H1 (cell line): ENCODE data around the gene DPYD. TPM values are rescaled to one million over a fixed set of nuclear protein-coding genes. Genes with fewer than 3 reads are reported as not detected.

Experiments
- CTCF ChIA-PET: fragments of 300-600 bp; sonication (Branson Sonifier 250); formaldehyde crosslinking; loops from one replicate; lab custom pipeline; 2021; ENCODE audit not compliant: partially characterized antibody; lab: Charles Lee
- POLR2A ChIA-PET: fragments of 300-600 bp; sonication (Branson Sonifier 250); formaldehyde crosslinking; loops from one replicate; lab custom pipeline; 2021; ENCODE audit warnings: inconsistent platforms; ENCODE audit not compliant: partially characterized antibody; lab: Charles Lee
- DNase-seq, 2 experiments: peaks; one replicate each; pipeline versions ENCODE4 v3.0.0 to v3.0.0-alpha.2; 2010 to 2022; ENCODE audit warnings: low spot score in 2 of 2, low read depth in 1 of 2, mixed read lengths in 1 of 2
- FAIRE-seq: peaks from 2 replicates; lab custom pipeline; 2011; peaks lifted over from hg19 to GRCh38; lab: Jason Lieb, UNC
- H2AFZ ChIP-seq: 2 replicates; pipeline ENCODE4 v1.8.1; 2012; ENCODE audit warnings: low read length, inconsistent platforms
- H2AK5ac ChIP-seq: 2 replicates; pipeline ENCODE4 v1.6.1; 2013; ENCODE audit warnings: low read depth, low read length
- H2BK120ac ChIP-seq: replicated peaks from 2 replicates; pipeline ENCODE3; 2013; ENCODE audit warnings: low read depth, low read length, inconsistent platforms
- H2BK12ac ChIP-seq: 2 replicates; pipeline ENCODE4 v1.6.1; 2013; ENCODE audit warnings: low read depth, low read length
- H2BK15ac ChIP-seq: 2 replicates; pipeline ENCODE4 v1.6.1; 2013; ENCODE audit warnings: low read length
- H2BK20ac ChIP-seq: 2 replicates; pipeline ENCODE4 v1.6.1; 2013; ENCODE audit warnings: low read length
- H2BK5ac ChIP-seq: 2 replicates; pipeline ENCODE4 v1.6.1; 2013; ENCODE audit warnings: low read depth, low read length
- H3K14ac ChIP-seq: 2 replicates; pipeline ENCODE4 v1.6.1; 2013; ENCODE audit warnings: inconsistent platforms; ENCODE audit not compliant: insufficient read length
- H3K18ac ChIP-seq: 2 replicates; pipeline ENCODE4 v1.6.1; 2013; ENCODE audit warnings: low read length; ENCODE audit errors: extremely low read depth
- H3K23ac ChIP-seq: 2 replicates; pipeline ENCODE4 v1.6.1; 2013; ENCODE audit warnings: inconsistent platforms; ENCODE audit not compliant: insufficient read length
- H3K23me2 ChIP-seq: 2 replicates; pipeline ENCODE4 v1.6.1; 2013; ENCODE audit warnings: low read depth, low read length
- H3K27ac ChIP-seq: 2 replicates; pipeline ENCODE4 v1.6.1; 2011; ENCODE audit warnings: low read depth, low read length, inconsistent platforms
- H3K27me3 ChIP-seq, 4 experiments: replicated peaks in 1 of 4; 1 replicate in 1 of 4; 2 replicates in 3 of 4; pipeline versions ENCODE4 v1.6.1 to v1.8.1; 2011 to 2013; ENCODE audit warnings: low read length in 3 of 4, mild to moderate bottlenecking in 3 of 4, inconsistent platforms in 2 of 4, mixed read lengths in 2 of 4, moderate library complexity in 1 of 4; ENCODE audit not compliant: control insufficient read depth in 3 of 4, insufficient read depth in 3 of 4; ENCODE audit errors: extremely low read depth in 1 of 4
- H3K36me3 ChIP-seq, 4 experiments: 2 replicates each; pipeline versions ENCODE4 v1.6.1 to v1.8.1; 2011 to 2013; ENCODE audit warnings: mild to moderate bottlenecking in 4 of 4, low read length in 3 of 4, moderate library complexity in 2 of 4, control low read depth in 1 of 4, inconsistent platforms in 1 of 4; ENCODE audit not compliant: insufficient read depth in 4 of 4, control insufficient read depth in 2 of 4
- H3K4ac ChIP-seq: replicated peaks from 2 replicates; pipeline ENCODE3; 2013; ENCODE audit warnings: low read length, low read depth, mixed read lengths, inconsistent platforms; ENCODE audit not compliant: insufficient read length
- H3K4me1 ChIP-seq, 4 experiments: replicated peaks in 1 of 4; 1 replicate in 1 of 4; 2 replicates in 3 of 4; pipeline versions ENCODE4 v1.6.1 to v1.8.1; 2011 to 2013; ENCODE audit warnings: low read length in 3 of 4, inconsistent platforms in 2 of 4, mixed read lengths in 1 of 4; ENCODE audit not compliant: insufficient read depth in 4 of 4, control insufficient read depth in 3 of 4
- H3K4me2 ChIP-seq, 2 experiments: 2 replicates each; pipeline versions ENCODE4 v1.6.1 to v1.8.1; 2011 to 2013; ENCODE audit warnings: low read depth in 2 of 2, low read length in 2 of 2, control low read depth in 1 of 2, inconsistent platforms in 1 of 2, mild to moderate bottlenecking in 1 of 2; ENCODE audit not compliant: insufficient read depth in 1 of 2
- H3K4me3 ChIP-seq, 4 experiments: fragments of 200-600, 300-600 bp in 1 of 4; sonication (generic), shearing (Covaris generic), sonication (Bioruptor Twin) in 1 of 4; 2 replicates each; pipeline versions ENCODE4 v1.5.1 to v1.8.1; 2011 to 2016; ENCODE audit warnings: low read length in 4 of 4, low read depth in 3 of 4, control low read depth in 2 of 4, inconsistent platforms in 2 of 4, mild to moderate bottlenecking in 2 of 4, mixed read lengths in 1 of 4, moderate library complexity in 1 of 4; ENCODE audit not compliant: insufficient read depth in 2 of 4; ENCODE audit errors: extremely low read depth in 1 of 4
- H3K56ac ChIP-seq: replicated peaks from 2 replicates; pipeline ENCODE3; 2013; ENCODE audit warnings: low read depth, mild to moderate bottlenecking, mixed read lengths, low read length, inconsistent platforms; ENCODE audit not compliant: insufficient read length
- H3K79me1 ChIP-seq: 2 replicates; pipeline ENCODE4 v1.6.1; 2013; ENCODE audit warnings: low read depth, low read length, control low read depth
- H3K79me2 ChIP-seq, 2 experiments: 2 replicates each; pipeline versions ENCODE4 v1.6.1 to v1.8.1; 2012 to 2013; ENCODE audit warnings: low read length in 2 of 2, mild to moderate bottlenecking in 2 of 2, inconsistent platforms in 1 of 2; ENCODE audit not compliant: insufficient read depth in 2 of 2, control insufficient read depth in 1 of 2
- H3K9ac ChIP-seq, 4 experiments: replicated peaks in 1 of 4; 1 replicate in 1 of 4; 2 replicates in 3 of 4; pipeline versions ENCODE4 v1.6.1 to v1.8.1; 2011 to 2013; ENCODE audit warnings: low read depth in 3 of 4, low read length in 3 of 4, control low read depth in 2 of 4, mild to moderate bottlenecking in 2 of 4, moderate library complexity in 2 of 4, inconsistent platforms in 1 of 4; ENCODE audit errors: extremely low read depth in 1 of 4
- H3K9me3 ChIP-seq, 2 experiments: 2 replicates each; pipeline versions ENCODE4 v1.6.1 to v1.8.1; 2012 to 2013; ENCODE audit warnings: mild to moderate bottlenecking in 2 of 2, moderate library complexity in 2 of 2, control low read depth in 1 of 2, inconsistent platforms in 1 of 2, low read depth in 1 of 2, low read length in 1 of 2, mixed read lengths in 1 of 2; ENCODE audit not compliant: insufficient read depth in 2 of 2
- H4K20me1 ChIP-seq, 2 experiments: replicated peaks in 1 of 2; 2 replicates each; pipeline versions ENCODE3 to v1.8.1; 2011 to 2013; ENCODE audit warnings: inconsistent platforms in 2 of 2, low read length in 2 of 2, mild to moderate bottlenecking in 1 of 2; ENCODE audit not compliant: insufficient read depth in 2 of 2, control insufficient read depth in 1 of 2
- H4K5ac ChIP-seq: 2 replicates; pipeline ENCODE4 v1.6.1; 2013; ENCODE audit warnings: low read length, low read depth, mixed read lengths, inconsistent platforms; ENCODE audit not compliant: insufficient read length
- H4K8ac ChIP-seq: 2 replicates; pipeline ENCODE4 v1.8.0; 2013; ENCODE audit warnings: mild to moderate bottlenecking, moderate library complexity, low read length, inconsistent platforms; ENCODE audit not compliant: insufficient read depth; ENCODE audit errors: extremely low read depth
- H4K91ac ChIP-seq: replicated peaks from 2 replicates; pipeline ENCODE3; 2013; ENCODE audit warnings: low read length, mixed read lengths, inconsistent platforms; ENCODE audit not compliant: insufficient read length
- BCL11A ChIP-seq, 2 experiments: IDR thresholded peaks; one replicate each; pipeline ENCODE4 v1.6.1; 2011; ENCODE audit warnings: low read depth in 2 of 2, low read length in 2 of 2, mild to moderate bottlenecking in 2 of 2
- CBX8 ChIP-seq: fragments of 300-800, 300-1000 bp; sonication (generic); IDR thresholded peaks from 2 replicates; pipeline ENCODE4 v1.7.1; 2016; ENCODE audit warnings: low read depth, low read length, borderline replicate concordance
- JUN ChIP-seq: IDR thresholded peaks from 2 replicates; pipeline ENCODE4 v1.6.1; 2011; ENCODE audit warnings: low read depth, mild to moderate bottlenecking, improper control_type of control experiment, low read length
- KDM1A ChIP-seq: fragments of 200-600, 300-600 bp; sonication (generic); IDR thresholded peaks from 2 replicates; pipeline ENCODE4 v1.7.1; 2016; ENCODE audit warnings: mild to moderate bottlenecking, low read length, borderline replicate concordance
- KDM4A ChIP-seq: IDR thresholded peaks from one replicate; pipeline ENCODE4 v1.7.1; 2012; ENCODE audit warnings: low read depth, mild to moderate bottlenecking, moderate library complexity, low read length, inconsistent platforms; ENCODE audit not compliant: severe bottlenecking
- NRF1 ChIP-seq: IDR thresholded peaks from 2 replicates; pipeline ENCODE4 v1.6.1; 2011; ENCODE audit warnings: mild to moderate bottlenecking, low read depth, low read length, improper control_type of control experiment
- POU5F1 ChIP-seq: IDR thresholded peaks from 2 replicates; pipeline ENCODE4 v1.6.1; 2011; ENCODE audit warnings: low read depth, mild to moderate bottlenecking, low read length, moderate library complexity
- RXRA ChIP-seq: IDR thresholded peaks from 2 replicates; pipeline ENCODE4 v1.6.1; 2011; ENCODE audit warnings: low read depth, mild to moderate bottlenecking, low read length, moderate library complexity; ENCODE audit not compliant: insufficient read depth
- SP4 ChIP-seq: IDR thresholded peaks from 2 replicates; pipeline ENCODE4 v1.6.1; 2012; ENCODE audit warnings: low read length, inconsistent platforms
- TAF7 ChIP-seq: optimal IDR thresholded peaks from 2 replicates; pipeline ENCODE3; 2011; ENCODE audit warnings: low read depth, mild to moderate bottlenecking, inconsistent platforms, low read length, moderate library complexity, borderline replicate concordance
- TEAD4 ChIP-seq: IDR thresholded peaks from 2 replicates; pipeline ENCODE4 v1.6.1; 2012; ENCODE audit warnings: low read depth, low read length, inconsistent platforms, mixed read lengths
- WGBS, 2 experiments: shearing (Covaris generic) in 1 of 2; methylation state at CpG; one replicate each; pipeline versions ENCODE4 v1.1.6 to v1.1.7; 2013 to 2015; ENCODE audit warnings: low lambda C conversion rate in 2 of 2, mixed read lengths in 2 of 2, inconsistent platforms in 1 of 2, low coverage in 1 of 2, missing lambda C conversion rate in 1 of 2; ENCODE audit not compliant: insufficient replicate concordance in 2 of 2, insufficient coverage in 1 of 2, insufficient read length in 1 of 2; ENCODE audit errors: extremely low coverage in 1 of 2, missing lambda C conversion rate in 1 of 2; 5-methylcytosine and 5-hydroxymethylcytosine counted together
- polyA plus RNA-seq, 7 experiments: library from polyadenylated mRNA; depleted of rRNA in 3 of 7; stranded (reverse) in 5 of 7; unstranded in 2 of 7; fragments of >200 nt in 5 of 7; fragments of 200-250 nt in 2 of 7; gene quantifications; 1 replicate in 5 of 7; 2 replicates in 1 of 7; 4 replicates in 1 of 7; pipeline versions ENCODE4 v1.2.1 to v1.2.3, GENCODE V29; 2011 to 2013; ENCODE audit warnings: missing spikeins in 2 of 7, mixed read lengths in 2 of 7
- total RNA-seq: library from RNA; stranded (reverse); fragmentation: NEBNext Ultra II Directional; extraction: Animal tissue kit (Norgen Biotek cat#: 25700); gene quantifications from 2 replicates; pipeline ENCODE4 v1.2.1, GENCODE V29; 2021

Gene DPYD
- total and polyA plus RNA-seq, 2 of the 8 experiments (the other 6 are each of a cell fraction or from before 2014, with no cell fraction given), result 0.29 to 0.73 TPM

DNA sequence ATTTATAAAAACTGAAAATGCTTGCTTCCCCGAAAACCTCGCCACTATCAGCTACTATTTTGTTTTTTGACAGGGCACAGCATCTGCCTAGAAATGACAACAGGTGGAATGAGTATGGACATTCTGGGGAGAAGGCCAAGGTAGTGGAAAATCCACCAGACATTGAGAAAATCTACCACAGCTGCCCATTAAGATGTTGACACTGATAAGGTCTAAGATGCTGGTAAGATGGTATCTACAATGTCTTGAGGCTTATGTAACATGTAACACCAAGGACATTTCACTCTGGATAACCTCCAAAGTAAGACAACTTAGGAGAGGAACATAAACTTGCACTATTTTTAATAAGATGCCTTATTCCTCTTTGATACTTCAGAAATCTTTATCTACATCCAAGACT is 825.1 kb downstream of the DPYD start:
- H3K4me3 ChIP-seq, result no peak overlapping the region
- no peak overlapping the region for H4K91ac ChIP-seq
- no peaks in the 10 kb centered on the region for H3K79me2 ChIP-seq
- H2BK20ac ChIP-seq, result no peak overlapping the region
- H3K4me2 ChIP-seq, result no peak overlapping the region
- H3K27me3 ChIP-seq, result no peaks in the 10 kb centered on the region
- H3K9me3 ChIP-seq, result no peaks in the 10 kb centered on the region
- CTCF ChIA-PET, result no interaction called here
- no peak overlapping the region for H3K18ac ChIP-seq
- DNase-seq, result no peak
- no peaks in the 10 kb centered on the region; a peak in 2 of 7 replicates for H3K4me1 ChIP-seq
- H4K20me1 ChIP-seq, result no peaks in the 10 kb centered on the region
- no peak overlapping the region for H3K56ac ChIP-seq
- H2BK5ac ChIP-seq, result no peak overlapping the region
- FAIRE-seq, result no peak
- POLR2A ChIA-PET, result no interaction called here
- no peaks in the 10 kb centered on the region for H3K79me1 ChIP-seq
- H3K14ac ChIP-seq, result no peak overlapping the region
- no peak overlapping the region for H2BK12ac ChIP-seq
- H3K36me3 ChIP-seq, result no peaks in the 10 kb centered on the region
- H3K23ac ChIP-seq, result no peak overlapping the region
- no peak overlapping the region for H3K4ac ChIP-seq
- H2AFZ ChIP-seq, result no peak overlapping the region
- H4K8ac ChIP-seq, result no peak overlapping the region
- H2BK120ac ChIP-seq, result no peak overlapping the region
- H3K23me2 ChIP-seq, result no peaks in the 10 kb centered on the region
- H3K9ac ChIP-seq, result no peak overlapping the region
- H4K5ac ChIP-seq, result no peak overlapping the region
- no peak overlapping the region for H3K27ac ChIP-seq
- WGBS, 2 experiments, result 92% methylated on average over 2 of the region's 2 CpGs; no CpG with 5 or more reads in 1 of the 2 experiments
- no peak overlapping the region for H2BK15ac ChIP-seq
- H2AK5ac ChIP-seq, result no peak overlapping the region
- TF ChIP-seq POU5F1 (no peak), RXRA (no peak), KDM4A (no peak), KDM1A (no peak), TEAD4 (no peak), JUN (no peak), TAF7 (no peak), NRF1 (no peak), CBX8 (no peak), SP4 (no peak), BCL11A (IDR thresholded peaks at IDR 0.05; ENCODE audit: low read depth in 2 of 2, low read length in 2 of 2) (no peak)
